HG03565 (cell line): Measurements from ENCODE around the gene UBE2L3.
A peak's percentile ranks its signal among the peaks of the same experiment; 100 is the strongest.
"Not testable (repeated sequence)": the region's sequence is repeated elsewhere in the genome, so short reads cannot be mapped to it uniquely, and the experiment has no call there.

Source experiments
- ATAC-seq: cut with Tn5 transposase; IDR thresholded peaks from one replicate; pipeline ENCODE4 v1.9.1; 2021; ENCODE audit warnings: mild to moderate bottlenecking, moderate library complexity; ENCODE audit not compliant: unreplicated experiment

UBE2L3 gene

GRCh38 chr22:21567456-21568346 is at the start of gene UBE2L3:
UBE2L3 (plus strand) TSS chr22:21567714; CDS start chr22:21567745, 31 bp downstream.
- ATAC-seq, result peak; percentile 46

- not testable (repeated sequence) for ATAC-seq
Measured at GRCh38 chr22:21526705-21527500, 40.6 kb upstream of the UBE2L3 start.

GRCh38 chr22:21531525-21531924 is 36.0 kb upstream of the UBE2L3 start:
- ATAC-seq, result not testable (repeated sequence)

GRCh38 chr22:21532863-21533648 is 34.5 kb upstream of the UBE2L3 start:
- ATAC-seq, result not testable (repeated sequence)

- not testable (repeated sequence) for ATAC-seq
Measured at GRCh38 chr22:21539862-21540261, 27.7 kb upstream of the UBE2L3 start.

- ATAC-seq, result not testable (repeated sequence)
Measured at GRCh38 chr22:21544432-21545322, 22.8 kb upstream of the UBE2L3 start.

GRCh38 chr22:21549558-21549957 is 18.0 kb upstream of the UBE2L3 start:
- not testable (repeated sequence) for ATAC-seq

GRCh38 chr22:21550008-21550677 is 17.4 kb upstream of the UBE2L3 start:
- ATAC-seq, result not testable (repeated sequence)

GRCh38 chr22:21550678-21551047 is 16.9 kb upstream of the UBE2L3 start:
- not testable (repeated sequence) for ATAC-seq

GRCh38 chr22:21551361-21551760 is 16.2 kb upstream of the UBE2L3 start, which contains the start of gene RIMBP3C:
RIMBP3C (minus strand) TSS chr22:21551461; CDS start chr22:21550976, 485 bp downstream.
- ATAC-seq, result not testable (repeated sequence)

GRCh38 chr22:21559345-21560125 is 8.0 kb upstream of the UBE2L3 start:
- ATAC-seq, result not testable (repeated sequence)

GRCh38 chr22:21560657-21561056 is 6.9 kb upstream of the UBE2L3 start:
- not testable (repeated sequence) for ATAC-seq

- no peak for ATAC-seq
Measured at GRCh38 chr22:21563912-21564311, 3.6 kb upstream of the UBE2L3 start.

- no peak for ATAC-seq
Measured at GRCh38 chr22:21564411-21564810, 3.1 kb upstream of the UBE2L3 start.

- no peak for ATAC-seq
Measured at GRCh38 chr22:21568347-21569075, 997 bp downstream of the UBE2L3 start.

GRCh38 chr22:21569076-21569427 is 1.5 kb downstream of the UBE2L3 start:
- ATAC-seq, result not testable (repeated sequence)

- no peak for ATAC-seq
Measured at GRCh38 chr22:21569459-21570170, 2.1 kb downstream of the UBE2L3 start.
